Measurements from ENCODE around the gene CCR7.

DNA sequence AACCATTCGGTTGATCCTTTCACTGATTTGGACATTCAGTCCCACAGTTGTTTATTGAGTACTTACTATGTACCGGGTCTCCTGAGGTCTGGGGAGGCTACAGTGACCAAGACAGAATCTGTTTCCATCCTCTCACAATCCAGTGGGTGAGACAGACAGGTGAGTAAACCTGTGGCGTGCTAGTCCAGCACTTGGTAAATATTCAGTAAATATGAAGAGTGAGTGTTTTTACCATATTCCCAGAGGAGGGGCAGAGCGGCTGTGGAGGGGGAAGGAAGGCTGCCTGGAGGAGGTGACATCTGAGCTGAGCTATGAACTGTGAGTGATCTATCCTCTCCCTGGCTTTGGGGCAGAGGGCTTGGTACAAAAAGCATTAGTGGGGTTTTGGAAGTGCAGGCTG lies 31.4 kb downstream of the CCR7 start:
- TF ChIP-seq ZBTB21 (CRISPR knock-in tag; IDR thresholded peaks at IDR 0.05) (no peak), ZNF703 (CRISPR knock-in tag; IDR thresholded peaks at IDR 0.05; ENCODE audit: borderline replicate concordance) (no peak)
